H1 (cell line): ENCODE measurements around the gene IMPDH1. TPM values are rescaled to one million over a fixed set of nuclear protein-coding genes. Genes with fewer than 3 reads are reported as not detected.

ENCODE experiments used
- CBX8 ChIP-seq: fragments of 300-800, 300-1000 bp; sonication (generic); IDR thresholded peaks from 2 replicates; pipeline ENCODE4 v1.7.1; 2016; ENCODE audit warnings: low read depth, low read length, borderline replicate concordance
- CHD7 ChIP-seq: fragments of 300-600 bp; sonication (generic); IDR thresholded peaks from 2 replicates; pipeline ENCODE4 v1.7.1; 2012; ENCODE audit warnings: low read length, moderate library complexity, mild to moderate bottlenecking, inconsistent platforms; ENCODE audit not compliant: insufficient replicate concordance
- E2F6 ChIP-seq: IDR thresholded peaks from 2 replicates; pipeline ENCODE4 v1.6.1; 2012; ENCODE audit warnings: inconsistent platforms
- GTF2F1 ChIP-seq: IDR thresholded peaks from 2 replicates; pipeline ENCODE4 v1.6.1; 2012; ENCODE audit warnings: low read depth, low read length, improper control_type of control experiment, borderline replicate concordance
- SIN3A ChIP-seq, 2 experiments: IDR thresholded peaks in 1 of 2; conservative IDR thresholded peaks in 1 of 2; 2 replicates each; pipeline ENCODE4 v1.6.1; 2011 to 2012; ENCODE audit warnings: low read length in 2 of 2, improper control_type of control experiment in 1 of 2, low read depth in 1 of 2, mild to moderate bottlenecking in 1 of 2
- TEAD4 ChIP-seq: IDR thresholded peaks from 2 replicates; pipeline ENCODE4 v1.6.1; 2012; ENCODE audit warnings: low read depth, low read length, inconsistent platforms, mixed read lengths
- polyA plus RNA-seq, 7 experiments: library from polyadenylated mRNA; depleted of rRNA in 3 of 7; stranded (reverse) in 5 of 7; unstranded in 2 of 7; fragments of >200 nt in 5 of 7; fragments of 200-250 nt in 2 of 7; gene quantifications; 1 replicate in 5 of 7; 2 replicates in 1 of 7; 4 replicates in 1 of 7; pipeline versions ENCODE4 v1.2.1 to v1.2.3, GENCODE V29; 2011 to 2013; ENCODE audit warnings: missing spikeins in 2 of 7, mixed read lengths in 2 of 7
- total RNA-seq: library from RNA; stranded (reverse); fragmentation: NEBNext Ultra II Directional; extraction: Animal tissue kit (Norgen Biotek cat#: 25700); gene quantifications from 2 replicates; pipeline ENCODE4 v1.2.1, GENCODE V29; 2021

IMPDH1 gene
- total and polyA plus RNA-seq, 2 of the 8 experiments (the other 6 are each of a cell fraction or from before 2014, with no cell fraction given) = 45.8 TPM

GRCh38 chr7:128453836-128454804 is 44.3 kb upstream of the IMPDH1 start (continued):
- no peak for TF ChIP-seq CHD7
- TF ChIP-seq GTF2F1 = no peak
- TF ChIP-seq E2F6 = 0 out of 2 replicates have a peak, but pooled peaks have one; percentile 35
- no peak for TF ChIP-seq CBX8
- no peak for TF ChIP-seq SIN3A (conservative IDR thresholded peaks at IDR 0.05 in 1 of 2, IDR thresholded peaks at IDR 0.05 in 1 of 2; ENCODE audit: low read depth in 1 of 2, low read length in 2 of 2)
- no peak for TF ChIP-seq TEAD4
